HUDEP-2 (cell line): Measurements from ENCODE around the gene ECEL1.

Experiments
- DNase-seq, 76 experiments: peaks; one replicate each; lab custom pipeline; 2025; ENCODE audit not compliant: unreplicated experiment in 76 of 76; lab: John Stamatoyannopoulos, UW

The ECEL1 gene

DNA sequence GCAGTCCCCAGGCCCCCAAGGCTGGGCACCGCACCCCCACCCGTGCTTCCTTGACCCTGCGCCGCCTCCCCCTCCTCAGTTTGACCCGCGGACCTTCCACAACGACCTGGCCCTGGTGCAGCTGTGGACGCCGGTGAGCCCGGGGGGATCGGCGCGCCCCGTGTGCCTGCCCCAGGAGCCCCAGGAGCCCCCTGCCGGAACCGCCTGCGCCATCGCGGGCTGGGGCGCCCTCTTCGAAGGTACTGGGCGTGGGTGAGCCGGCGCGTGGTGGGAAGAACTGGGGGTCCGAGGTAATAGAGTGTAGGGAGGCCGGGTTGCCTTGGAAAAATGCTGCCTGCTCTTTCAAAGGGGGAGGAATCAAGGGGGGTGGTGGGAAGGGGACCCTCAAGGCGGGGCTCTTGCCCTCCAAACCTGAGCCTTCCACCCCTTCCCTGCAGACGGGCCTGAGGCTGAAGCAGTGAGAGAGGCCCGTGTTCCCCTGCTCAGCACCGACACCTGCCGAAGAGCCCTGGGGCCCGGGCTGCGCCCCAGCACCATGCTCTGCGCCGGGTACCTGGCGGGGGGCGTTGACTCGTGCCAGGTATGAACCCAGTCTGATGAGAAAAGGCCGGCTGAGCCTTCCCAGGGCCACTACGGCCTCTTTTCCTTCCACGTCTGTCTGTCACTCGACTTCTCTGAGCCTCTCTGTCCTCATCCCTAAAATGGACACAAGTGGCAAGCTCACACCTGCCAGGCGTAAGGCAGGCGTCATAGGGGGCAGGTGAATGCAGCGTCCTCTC lies 35.2 kb upstream of the ECEL1 start:
- DNase-seq, result no peak

DNA sequence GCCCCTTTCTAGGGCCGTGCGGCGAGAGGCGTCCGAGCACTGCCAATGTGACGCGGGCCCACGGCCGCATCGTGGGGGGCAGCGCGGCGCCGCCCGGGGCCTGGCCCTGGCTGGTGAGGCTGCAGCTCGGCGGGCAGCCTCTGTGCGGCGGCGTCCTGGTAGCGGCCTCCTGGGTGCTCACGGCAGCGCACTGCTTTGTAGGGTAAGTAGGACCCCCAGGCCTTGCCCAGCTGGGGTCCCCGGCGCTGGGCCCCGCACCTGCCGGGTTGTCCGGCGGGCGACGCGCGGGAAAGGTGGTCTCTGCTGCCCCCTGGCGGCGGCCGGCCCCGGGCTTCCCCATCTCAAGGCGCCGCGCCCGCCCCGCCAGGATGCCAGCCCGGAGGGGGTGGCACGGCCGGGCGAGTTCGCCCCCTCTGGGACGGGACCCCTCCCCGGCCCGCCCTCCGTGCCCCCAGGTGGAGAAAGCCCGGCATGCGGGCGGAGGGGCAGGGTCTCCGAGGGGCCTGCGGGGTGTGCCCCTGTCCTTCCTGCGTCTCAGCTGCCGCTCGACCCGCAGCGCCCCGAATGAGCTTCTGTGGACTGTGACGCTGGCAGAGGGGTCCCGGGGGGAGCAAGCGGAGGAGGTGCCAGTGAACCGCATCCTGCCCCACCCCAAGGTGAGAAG lies 34.5 kb upstream of the ECEL1 start:
- DNase-seq, result peak in 31 of 76 experiments; percentile 4 to 54 (median 29)

- no peak for DNase-seq
Observed at GRCh38 chr2:232521098-232521497, 33.5 kb upstream of the ECEL1 start.

DNA sequence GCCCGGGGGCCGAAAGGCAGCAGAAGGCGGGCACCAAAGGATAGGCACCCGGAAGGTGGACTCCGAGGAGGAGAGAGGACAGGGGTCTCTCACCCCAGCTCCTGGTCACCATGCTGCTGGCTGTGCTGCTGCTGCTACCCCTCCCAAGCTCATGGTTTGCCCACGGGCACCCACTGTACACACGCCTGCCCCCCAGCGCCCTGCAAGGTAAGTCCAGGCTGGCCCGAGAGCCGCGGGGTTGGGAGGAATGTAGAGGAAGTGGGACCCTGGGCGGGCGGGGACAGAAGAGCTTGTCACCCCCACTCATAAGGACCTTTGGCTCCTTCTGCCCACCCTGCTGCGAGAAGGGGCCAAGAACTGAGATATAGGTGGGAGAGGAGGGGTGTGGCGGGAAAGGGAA lies 32.9 kb upstream of the ECEL1 start:
- DNase-seq, result no peak

DNA sequence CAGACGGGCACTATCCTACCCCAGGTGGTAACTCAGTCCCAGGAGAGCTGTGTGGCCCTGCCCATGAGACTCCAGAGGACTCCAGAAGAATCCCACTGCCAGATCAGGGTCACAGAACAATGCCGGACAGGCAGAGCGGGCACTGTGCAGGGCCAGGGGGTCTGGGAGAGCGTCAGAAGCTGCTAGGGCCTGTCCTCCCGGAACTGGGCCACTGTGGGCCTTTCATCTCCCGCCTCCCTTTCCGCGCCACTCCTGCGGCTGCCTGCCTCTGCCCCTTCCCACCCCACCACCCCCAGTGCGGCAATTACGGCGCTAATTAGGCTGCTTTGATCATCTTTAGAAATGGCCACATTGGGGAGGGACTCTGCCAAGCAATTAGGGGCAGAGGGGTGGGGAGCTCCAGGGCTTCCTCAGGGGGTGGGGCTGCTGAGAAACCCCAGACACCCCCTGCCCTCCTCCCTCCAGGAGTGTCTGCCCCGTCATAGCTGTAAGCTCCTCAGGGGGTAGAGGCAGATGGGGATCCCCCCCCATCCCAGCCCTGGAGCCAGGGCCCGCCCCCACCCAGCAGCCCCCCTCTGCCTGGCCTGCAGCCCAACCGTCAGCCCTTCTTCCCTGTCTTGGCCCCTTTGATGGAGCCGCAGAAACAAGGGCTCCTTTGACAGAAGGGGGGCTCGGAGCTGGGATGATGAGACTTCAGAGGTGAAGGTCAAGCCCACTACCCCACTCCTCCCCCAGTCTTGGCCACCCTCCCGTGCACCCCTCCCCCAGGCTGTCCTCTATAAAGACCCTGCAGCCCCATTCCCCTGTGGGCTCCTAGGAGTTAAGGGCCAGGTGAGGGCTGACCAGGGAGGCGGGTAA lies 32.2 kb upstream of the ECEL1 start, which contains the start of gene PRSS56:
Gene PRSS56 (plus strand): TSS at position 808 of the 858 bp plus-strand sequence. CDS start 211 bp downstream, outside the sequence.
- DNase-seq, result no peak

DNA sequence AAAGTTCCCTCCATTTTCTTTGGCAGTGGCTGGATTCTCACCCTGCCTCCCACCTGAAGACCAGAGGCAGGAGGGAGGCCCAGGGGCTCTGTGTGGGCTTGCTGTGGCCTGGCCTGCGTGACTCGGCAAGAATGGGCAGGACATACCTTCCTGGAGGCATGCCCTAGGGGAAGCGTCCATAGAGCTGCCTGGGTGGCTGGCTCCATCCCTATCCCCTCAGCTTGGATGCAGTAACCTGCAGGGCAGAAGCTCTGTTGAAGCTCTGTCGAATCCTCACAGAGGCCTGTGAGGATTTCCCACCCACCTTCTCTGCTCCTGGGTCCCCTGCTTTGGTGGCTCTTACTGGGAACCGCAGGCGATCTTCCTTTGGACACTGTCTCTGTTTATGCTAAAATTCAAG lies 31.2 kb upstream of the ECEL1 start:
- no peak for DNase-seq

GRCh38 chr2:232516551-232516950 lies 28.9 kb upstream of the ECEL1 start:
- no peak for DNase-seq

DNA sequence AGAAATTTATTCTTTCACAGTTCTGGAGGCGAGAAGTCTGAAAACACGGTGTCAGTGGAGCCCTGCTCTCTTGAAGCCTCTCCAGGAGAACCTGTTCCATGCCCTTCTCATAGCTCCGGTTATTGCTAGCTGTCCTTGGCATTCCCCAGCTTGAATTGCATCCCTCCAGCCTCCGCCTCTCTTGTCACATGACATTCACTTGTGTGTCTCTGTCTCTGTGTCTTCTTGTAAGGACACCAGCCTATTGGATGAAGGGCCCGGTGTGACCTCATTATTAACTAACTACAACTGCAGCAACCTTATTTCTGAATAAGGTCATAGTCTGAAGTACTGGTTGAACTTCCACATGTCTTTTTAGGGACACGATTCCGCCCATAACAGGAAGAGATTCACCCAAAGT lies 28.0 kb upstream of the ECEL1 start:
- DNase-seq, result no peak

DNA sequence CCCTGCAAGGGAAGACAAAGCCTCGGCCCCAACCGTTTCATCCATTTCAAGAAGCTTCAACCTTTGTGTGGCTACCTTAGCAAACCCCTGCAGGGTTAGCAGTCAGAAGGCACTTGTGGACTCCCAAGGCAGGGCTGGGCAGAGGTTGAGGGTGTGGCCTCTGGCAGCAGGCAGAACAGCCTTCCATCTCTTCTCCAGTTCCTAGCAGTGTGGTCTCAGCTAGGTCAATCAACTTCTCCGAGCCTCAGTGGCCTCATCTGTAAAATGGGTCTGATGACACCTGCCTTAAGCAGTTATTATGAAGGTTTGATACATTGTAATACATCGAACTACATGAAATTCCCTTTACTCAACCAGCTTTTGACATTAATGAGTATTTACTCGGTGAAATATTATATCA lies 25.7 kb upstream of the ECEL1 start:
- DNase-seq, result no peak

GRCh38 chr2:232512602-232513001 lies 25.0 kb upstream of the ECEL1 start:
- no peak for DNase-seq

DNA sequence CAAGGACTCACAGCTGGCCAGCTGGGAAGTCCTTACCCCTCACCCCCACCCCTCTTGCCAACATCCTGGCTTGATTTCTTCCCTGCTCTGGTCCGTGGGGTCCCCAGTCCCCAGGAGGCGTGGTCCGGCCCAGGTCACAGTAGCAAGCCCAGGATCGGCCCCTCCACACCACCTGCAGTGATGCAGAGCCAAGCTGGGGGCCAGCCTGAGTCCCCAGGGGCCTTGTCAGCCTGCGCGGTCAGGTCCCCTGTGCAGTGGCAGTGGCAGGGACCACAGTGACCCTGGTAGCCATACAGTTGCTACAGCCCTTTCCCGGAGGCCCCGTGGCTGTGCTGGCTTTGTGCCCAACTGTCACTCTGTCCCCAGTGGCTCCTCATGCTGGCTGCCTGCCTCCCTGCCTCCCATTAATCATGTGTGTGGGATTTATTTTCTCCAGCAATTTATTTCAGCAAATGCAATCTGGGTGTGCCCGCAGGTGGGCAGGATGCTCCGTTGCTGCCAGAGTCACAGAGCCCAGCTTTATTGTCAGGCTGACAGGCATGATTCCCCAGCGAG lies 23.8 kb upstream of the ECEL1 start:
- DNase-seq, result peak in 1 of 76 experiments; percentile 6

DNA sequence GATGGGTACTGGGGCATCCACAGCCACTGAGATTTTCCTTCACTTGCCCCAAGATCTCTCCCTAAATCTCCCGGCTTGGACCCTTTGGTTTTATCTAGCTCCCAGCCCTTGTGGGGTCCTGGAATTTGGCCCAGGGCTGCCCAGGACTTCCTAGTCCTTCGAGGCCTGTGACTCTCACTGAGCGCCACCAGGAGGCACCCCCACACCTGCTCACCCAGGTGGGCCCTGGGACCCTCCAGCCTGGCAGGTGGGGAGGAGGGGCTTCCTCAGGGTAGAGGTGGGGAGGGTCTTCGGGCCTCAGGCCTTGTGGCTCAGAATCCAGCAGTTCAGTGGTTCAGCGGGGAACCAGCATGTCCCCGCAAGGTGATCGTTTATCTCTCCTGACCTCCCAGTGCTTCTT lies 20.6 kb upstream of the ECEL1 start:
- no peak for DNase-seq

- no peak for DNase-seq
Observed at GRCh38 chr2:232506709-232507108, 19.1 kb upstream of the ECEL1 start.

- DNase-seq, result no peak
Observed at GRCh38 chr2:232505856-232506255, 18.2 kb upstream of the ECEL1 start.

DNA sequence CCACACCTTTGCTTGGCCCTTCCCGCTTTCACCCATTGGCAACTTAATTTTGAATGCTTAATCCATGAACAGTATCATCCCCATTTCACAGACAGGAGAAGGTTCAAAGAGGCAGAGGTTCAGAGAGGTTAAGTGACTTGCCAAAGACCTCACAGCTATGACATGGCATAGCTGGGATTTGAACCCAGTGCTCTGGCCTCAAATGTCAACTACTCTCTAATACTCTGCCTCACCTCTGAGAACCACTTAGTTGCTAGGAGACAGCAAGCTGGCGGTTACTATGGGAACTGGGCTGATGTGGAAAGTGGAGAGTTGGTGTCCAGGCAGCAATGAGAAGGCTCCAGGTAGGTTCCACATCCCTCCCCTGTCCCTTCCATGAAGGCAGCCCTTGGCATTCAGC lies 16.8 kb upstream of the ECEL1 start:
- no peak for DNase-seq

- no peak for DNase-seq
Observed at GRCh38 chr2:232503809-232504323, 16.2 kb upstream of the ECEL1 start.

DNA sequence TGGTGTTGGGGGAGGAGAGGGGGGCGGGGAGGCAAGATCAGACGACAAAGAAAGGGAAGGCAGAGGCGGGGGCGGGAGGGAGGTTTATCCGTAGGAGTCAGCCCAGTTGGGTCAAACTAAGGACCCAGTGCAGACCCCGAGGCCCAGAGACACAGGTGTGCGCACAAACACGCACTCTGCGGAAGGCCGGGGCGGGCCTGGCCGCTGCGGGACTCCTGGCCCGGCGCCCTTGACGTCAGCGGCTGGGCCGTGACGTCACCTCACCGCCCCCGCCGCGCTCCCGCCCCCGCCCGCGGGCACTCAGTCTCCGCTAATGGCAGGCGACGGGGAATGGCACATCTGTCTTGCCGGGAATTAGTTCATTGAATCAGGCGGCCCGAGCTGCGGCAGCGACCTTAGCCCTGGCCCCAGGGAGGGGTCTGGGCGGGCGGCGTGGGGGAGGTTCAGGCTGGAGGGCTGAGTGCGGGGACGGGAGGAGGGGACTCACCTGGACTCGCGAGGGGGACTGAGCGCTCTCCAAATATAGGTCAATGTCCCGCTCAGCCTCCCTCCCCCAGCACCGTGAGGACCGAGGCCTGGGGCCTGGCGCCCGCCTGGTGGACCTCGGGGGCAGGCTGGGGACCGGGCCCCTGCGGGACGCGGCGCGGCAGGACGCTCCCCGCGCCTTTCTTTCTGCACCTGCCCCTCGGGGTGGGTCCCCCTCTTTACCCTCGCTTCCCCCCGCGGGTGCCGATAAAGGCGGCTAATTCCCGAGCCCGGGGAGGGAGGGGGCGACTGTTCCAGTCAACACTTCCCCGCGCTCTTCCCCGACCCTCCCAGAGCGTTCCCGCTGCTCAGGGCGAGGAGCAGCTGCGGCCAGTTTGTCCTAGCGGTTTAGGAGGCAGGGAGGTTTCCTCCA lies 15.5 kb upstream of the ECEL1 start:
- peak in 1 of 76 experiments; percentile 20 for DNase-seq

DNA sequence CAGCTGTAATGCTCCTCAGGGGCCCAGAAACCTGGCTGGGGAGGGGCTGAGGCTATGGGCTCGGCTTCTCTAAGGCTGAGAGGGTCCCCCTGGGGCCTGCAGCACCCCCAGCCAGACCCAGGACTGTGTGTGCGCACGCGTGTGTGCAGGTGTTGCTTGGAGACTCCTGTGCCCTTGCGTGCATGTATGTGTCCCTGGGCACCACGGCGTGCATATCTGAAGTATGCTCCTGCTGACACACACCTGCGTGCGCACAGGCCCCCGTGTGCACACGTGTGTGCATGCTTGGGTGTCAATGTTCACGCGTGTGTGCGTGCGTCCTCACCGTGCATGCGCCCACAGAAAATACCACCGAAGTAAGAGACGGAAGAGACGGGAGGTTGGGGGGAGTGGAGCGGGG lies 14.9 kb upstream of the ECEL1 start:
- DNase-seq, result no peak

- DNase-seq, result no peak
Observed at GRCh38 chr2:232501794-232502390, 14.3 kb upstream of the ECEL1 start.
